GM19328 (cell line): Measurements from ENCODE around the gene HERC2.

Experiments
- ATAC-seq: cut with Tn5 transposase; IDR thresholded peaks from one replicate; pipeline ENCODE4 v1.9.1; 2021; ENCODE audit warnings: mild to moderate bottlenecking, moderate library complexity; ENCODE audit not compliant: unreplicated experiment

Gene HERC2

DNA sequence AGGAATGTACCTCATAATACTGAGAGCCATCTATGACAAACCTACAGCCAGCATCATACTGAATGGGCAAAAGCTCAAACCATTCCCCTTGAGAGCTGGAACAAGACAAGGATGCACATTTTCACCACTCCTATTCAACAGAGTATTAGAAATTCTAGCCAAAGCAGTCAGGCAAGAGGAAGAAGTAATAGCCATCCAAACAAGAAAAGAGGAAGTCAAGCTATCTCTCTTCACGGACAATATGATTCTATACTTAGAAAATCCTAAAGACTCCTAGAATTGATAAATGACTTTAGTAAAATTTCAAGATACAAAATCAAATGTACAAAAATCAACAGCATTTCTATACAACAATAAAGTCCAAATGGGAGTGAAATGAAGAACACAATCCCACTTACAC lies 253.0 kb downstream of the HERC2 start:
- ATAC-seq: no peak

DNA sequence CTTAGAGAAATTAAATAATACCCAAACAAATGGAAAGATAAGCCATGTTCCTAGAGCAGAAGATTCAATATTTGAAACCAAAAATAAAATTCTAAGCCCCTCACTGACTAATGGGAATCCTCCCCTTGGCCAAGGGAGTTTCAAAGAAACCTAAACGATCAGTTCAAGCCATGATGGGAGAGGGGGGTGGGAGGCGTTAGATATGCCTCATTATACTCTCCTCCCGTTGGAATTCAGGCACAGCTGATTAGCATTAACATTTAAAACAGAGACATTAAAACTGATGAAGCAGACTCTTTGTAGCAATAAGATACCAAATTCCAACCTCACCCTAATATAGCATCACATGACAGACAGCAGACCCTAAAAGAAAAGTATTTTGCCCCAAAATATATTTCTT lies 255.7 kb downstream of the HERC2 start:
- ATAC-seq: no peak
